ENCODE data around the gene DHX58. TPM values are rescaled to one million over a fixed set of nuclear protein-coding genes. Genes with fewer than 3 reads are reported as not detected.

DHX58 gene
- total and polyA plus RNA-seq, 7 donors = 1.3 to 4.2 (median 2.8) TPM

DNA sequence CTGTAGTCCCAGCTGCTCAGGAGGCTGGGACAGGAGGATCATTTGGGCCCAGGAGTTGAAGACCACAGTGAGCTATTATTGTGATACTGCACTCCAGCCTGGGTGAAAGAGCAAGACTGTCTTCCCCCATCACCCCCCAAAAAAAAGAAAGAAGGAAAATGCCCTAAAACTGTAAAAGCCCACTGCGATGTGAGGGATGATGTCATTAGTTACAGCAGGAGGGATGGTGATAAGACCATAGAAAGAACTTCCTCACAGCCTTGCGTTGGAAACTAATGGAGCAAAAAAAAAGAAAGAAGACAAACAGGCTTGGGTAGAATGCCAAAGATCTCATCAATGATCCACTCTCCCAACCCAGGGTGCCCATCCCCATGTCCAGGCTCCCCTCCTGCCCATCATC lies 33.0 kb downstream of the DHX58 start:
- ATAC-seq = no peak
- H3K27ac ChIP-seq = no peak overlapping the region
- DNase-seq = no peak
- H3K27me3 ChIP-seq (ENCODE audit: insufficient read depth in 3 of 3, low read length in 2 of 3) = no peaks in the 10 kb centered on the region
- H3K4me3 ChIP-seq = no peak overlapping the region
- TF ChIP-seq, protein P1, sequence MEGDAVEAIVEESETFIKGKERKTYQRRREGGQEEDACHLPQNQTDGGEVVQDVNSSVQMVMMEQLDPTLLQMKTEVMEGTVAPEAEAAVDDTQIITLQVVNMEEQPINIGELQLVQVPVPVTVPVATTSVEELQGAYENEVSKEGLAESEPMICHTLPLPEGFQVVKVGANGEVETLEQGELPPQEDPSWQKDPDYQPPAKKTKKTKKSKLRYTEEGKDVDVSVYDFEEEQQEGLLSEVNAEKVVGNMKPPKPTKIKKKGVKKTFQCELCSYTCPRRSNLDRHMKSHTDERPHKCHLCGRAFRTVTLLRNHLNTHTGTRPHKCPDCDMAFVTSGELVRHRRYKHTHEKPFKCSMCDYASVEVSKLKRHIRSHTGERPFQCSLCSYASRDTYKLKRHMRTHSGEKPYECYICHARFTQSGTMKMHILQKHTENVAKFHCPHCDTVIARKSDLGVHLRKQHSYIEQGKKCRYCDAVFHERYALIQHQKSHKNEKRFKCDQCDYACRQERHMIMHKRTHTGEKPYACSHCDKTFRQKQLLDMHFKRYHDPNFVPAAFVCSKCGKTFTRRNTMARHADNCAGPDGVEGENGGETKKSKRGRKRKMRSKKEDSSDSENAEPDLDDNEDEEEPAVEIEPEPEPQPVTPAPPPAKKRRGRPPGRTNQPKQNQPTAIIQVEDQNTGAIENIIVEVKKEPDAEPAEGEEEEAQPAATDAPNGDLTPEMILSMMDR (IDR thresholded peaks at IDR 0.05) = no peak
- intact Hi-C loops (cut with DNase I) = no loop called here
- 82 to 98% (median 98%) methylated on average over 2 of the region's 2 CpGs for WGBS, 3 donors
- no peaks in the 10 kb centered on the region for H3K9me3 ChIP-seq
- no peaks in the 10 kb centered on the region for H3K36me3 ChIP-seq (ENCODE audit: insufficient read depth in 1 of 2, low read depth in 1 of 2)
- H3K4me1 ChIP-seq = peaks cover 19% of the 10 kb centered on the region

DNA sequence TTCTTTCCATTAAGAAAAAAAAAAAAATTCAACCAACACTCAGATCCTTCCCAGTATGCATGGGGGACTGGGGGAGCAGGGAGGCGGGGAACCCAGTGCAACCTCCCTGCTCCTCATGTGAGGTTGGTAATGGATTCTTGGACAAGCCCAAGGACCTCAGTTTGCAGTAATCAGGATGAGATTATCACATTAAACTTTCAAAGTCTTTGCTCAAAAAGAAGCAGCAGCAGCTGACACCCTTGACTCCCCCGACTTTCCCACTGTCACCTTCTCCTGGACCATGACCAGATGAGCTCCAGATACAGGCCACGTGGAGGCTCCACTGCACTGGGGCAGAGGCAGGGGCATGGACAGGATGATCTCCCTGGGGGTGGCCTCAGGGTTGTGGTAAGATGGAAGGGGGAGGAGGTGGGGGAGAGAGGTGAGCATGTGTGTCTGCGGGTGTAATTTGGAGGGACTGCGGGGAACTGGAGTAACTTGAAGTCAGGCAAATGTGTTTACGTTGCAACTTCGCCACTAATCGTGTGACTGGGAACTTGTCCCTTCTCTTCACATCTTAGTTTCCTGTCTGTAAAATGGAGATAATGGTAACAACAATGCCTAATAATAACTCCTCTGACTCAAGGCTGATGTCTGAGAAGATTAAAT lies 34.0 kb downstream of the DHX58 start:
- H3K4me1 ChIP-seq = peaks cover 19% of the 10 kb centered on the region
- no peak overlapping the region for H3K4me3 ChIP-seq
- H3K9me3 ChIP-seq = no peaks in the 10 kb centered on the region
- DNase-seq (no peak), ATAC-seq (no peak)
- TF ChIP-seq, protein P1 (IDR thresholded peaks at IDR 0.05) = no peak
- intact Hi-C loops (cut with DNase I) = no loop called here
- no peaks in the 10 kb centered on the region for H3K27me3 ChIP-seq (ENCODE audit: insufficient read depth in 3 of 3, low read length in 2 of 3)
- H3K36me3 ChIP-seq (ENCODE audit: insufficient read depth in 1 of 2, low read depth in 1 of 2) = no peaks in the 10 kb centered on the region
- no peak overlapping the region for H3K27ac ChIP-seq
- WGBS, 3 donors = 57 to 63% (median 59%) methylated on average over 8 of the region's 8 CpGs

DNA sequence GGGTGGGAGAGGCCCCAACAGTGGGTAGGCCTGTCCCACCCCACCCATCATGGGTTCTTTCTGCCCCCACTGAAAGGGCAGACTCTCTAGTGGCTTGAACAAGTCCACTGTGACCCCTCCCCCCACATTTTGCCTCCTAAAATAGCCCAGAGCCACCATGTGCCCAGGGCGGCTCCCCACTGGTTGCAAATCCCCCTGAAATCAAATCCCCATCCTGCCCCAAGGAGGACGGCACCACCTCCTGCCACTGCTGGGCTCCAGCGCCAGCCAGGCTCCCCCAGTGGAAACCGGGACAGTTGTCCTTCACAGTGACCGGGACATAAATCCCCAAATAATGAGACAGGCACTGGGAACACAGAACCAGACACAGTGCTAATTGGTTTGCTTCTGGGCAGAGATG lies 34.8 kb downstream of the DHX58 start:
- WGBS, 3 donors = 23 to 46% (median 41%) methylated on average over 5 of the region's 5 CpGs
- intact Hi-C loops (cut with DNase I) = no loop called here
- DNase-seq (peak in 1 of 2 donors; percentile 72), ATAC-seq (peak; percentile 43 to 76 (median 57))
- no peaks in the 10 kb centered on the region for H3K27me3 ChIP-seq (ENCODE audit: insufficient read depth in 3 of 3, low read length in 2 of 3)
- TF ChIP-seq, protein P1 (IDR thresholded peaks at IDR 0.05) = no peak
- no peaks in the 10 kb centered on the region for H3K9me3 ChIP-seq
- peaks cover 19% of the 10 kb centered on the region for H3K4me1 ChIP-seq
- no peaks in the 10 kb centered on the region for H3K36me3 ChIP-seq (ENCODE audit: insufficient read depth in 1 of 2, low read depth in 1 of 2)
- H3K4me3 ChIP-seq = no peak overlapping the region
- H3K27ac ChIP-seq = peak overlapping the region; percentile 76

DNA sequence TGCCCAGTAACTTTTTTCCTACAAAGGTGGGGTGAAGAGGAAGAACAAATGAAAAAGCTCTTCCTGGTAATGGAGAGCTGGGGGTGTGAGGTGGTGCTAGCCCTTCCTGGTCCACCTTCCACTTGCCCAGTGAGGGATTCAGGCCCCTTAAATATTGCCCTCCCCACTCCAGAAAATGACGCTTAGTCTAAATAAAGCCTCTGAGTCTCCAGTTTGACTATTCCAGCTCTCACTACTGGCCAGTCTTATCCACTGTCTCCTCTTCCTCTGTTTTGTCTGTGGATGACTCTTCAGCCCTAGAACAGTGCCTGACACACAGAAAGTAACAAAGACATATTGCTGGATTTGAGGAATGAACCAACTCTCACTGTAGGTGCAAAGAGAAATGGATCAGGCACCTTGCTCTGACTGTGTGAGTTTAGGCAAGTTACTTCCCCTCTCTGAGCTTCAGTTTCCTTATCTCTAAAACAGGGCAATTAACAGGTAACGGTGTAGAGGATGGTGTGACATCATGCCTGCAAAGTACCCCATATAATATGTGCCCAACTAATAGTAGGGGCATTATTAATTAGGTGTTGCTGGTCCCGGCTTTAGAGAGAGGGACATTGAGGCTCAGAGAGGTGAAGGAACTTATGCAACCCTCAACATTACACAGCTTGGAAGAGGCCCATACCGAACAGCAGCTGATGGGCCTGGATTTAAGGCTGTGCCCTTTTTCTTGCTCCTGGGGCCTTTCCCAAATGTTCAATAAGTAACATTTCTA lies 35.5 kb downstream of the DHX58 start:
- TF ChIP-seq, protein P1 (IDR thresholded peaks at IDR 0.05) = no peak
- peak overlapping the region; percentile 18 for H3K4me3 ChIP-seq
- ATAC-seq = peak; percentile 87 to 93 (median 92)
- WGBS, 3 donors = 47 to 69% (median 53%) methylated on average over 4 of the region's 4 CpGs
- H3K27ac ChIP-seq = peak overlapping the region; percentile 76
- H3K27me3 ChIP-seq (ENCODE audit: insufficient read depth in 3 of 3, low read length in 2 of 3) = no peaks in the 10 kb centered on the region
- DNase-seq = no peak
- intact Hi-C loops (cut with DNase I) = no loop called here
- H3K36me3 ChIP-seq (ENCODE audit: insufficient read depth in 1 of 2, low read depth in 1 of 2) = no peaks in the 10 kb centered on the region
- no peaks in the 10 kb centered on the region for H3K9me3 ChIP-seq
- H3K4me1 ChIP-seq = peaks cover 19% of the 10 kb centered on the region
